GM12878 (cell line): ENCODE data around the gene MYO10.

ENCODE experiments used
- SRF ChIP-seq, 2 experiments: IDR thresholded peaks; 2 replicates each; pipeline ENCODE4 v1.6.1; 2011; ENCODE audit warnings: low read depth in 2 of 2, low read length in 2 of 2, mild to moderate bottlenecking in 1 of 2, moderate library complexity in 1 of 2
- TF ChIP-seq, protein P1 (sequence below): fragments of 450-650 bp; formaldehyde crosslinking; IDR thresholded peaks from 2 replicates; pipeline ENCODE4 v1.4.0; 2020; ENCODE audit warnings: mild to moderate bottlenecking, moderate library complexity
- TF ChIP-seq, protein P2 (sequence below), 3 experiments: IDR thresholded peaks in 2 of 3; conservative IDR thresholded peaks in 1 of 3; 2 replicates each; pipeline ENCODE4 v1.5.1; 2011; ENCODE audit warnings: low read depth in 3 of 3, low read length in 3 of 3, mild to moderate bottlenecking in 3 of 3, control low read depth in 2 of 3, moderate library complexity in 2 of 3, inconsistent platforms in 1 of 3, mixed read lengths in 1 of 3; ENCODE audit not compliant: control insufficient read depth in 2 of 3, insufficient read depth in 1 of 3; ENCODE audit errors: extremely low read depth in 1 of 3
- TF ChIP-seq, protein P3 (sequence below): IDR thresholded peaks from 2 replicates; pipeline ENCODE4 v1.6.1; 2012; ENCODE audit warnings: low read depth, low read length, improper control_type of control experiment

DNA sequence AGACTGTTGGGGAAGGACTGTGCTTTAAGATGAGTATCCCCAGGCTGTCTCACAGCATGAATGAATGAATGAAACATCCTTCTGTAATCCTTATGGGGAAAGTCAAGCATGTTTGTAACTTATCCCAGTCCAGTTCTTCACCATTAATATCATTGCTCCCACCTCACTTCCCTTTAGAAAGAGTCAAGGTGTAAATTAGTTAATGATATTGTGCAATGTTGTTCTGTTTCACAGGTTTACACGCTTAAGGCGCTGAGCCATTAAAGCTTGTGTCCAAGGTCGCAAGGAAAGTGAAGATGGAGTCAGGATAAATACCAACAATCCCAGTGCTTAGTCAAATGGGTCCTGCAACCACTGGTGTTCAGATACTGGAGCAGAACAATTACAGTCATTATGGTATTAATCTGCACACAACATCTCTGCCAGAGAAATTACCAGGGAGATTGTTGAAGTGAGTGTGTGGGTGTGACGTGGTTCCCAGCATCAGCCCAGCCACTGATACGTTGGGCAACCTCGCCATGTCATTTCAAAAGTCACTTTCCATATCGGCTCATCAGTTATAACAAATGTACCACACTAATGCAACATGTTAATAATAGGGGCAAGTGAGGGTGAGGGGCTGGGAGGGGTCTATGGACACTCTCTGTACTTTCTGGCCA lies 1.5 kb upstream of the MYO10 start:
- TF ChIP-seq, protein P1, sequence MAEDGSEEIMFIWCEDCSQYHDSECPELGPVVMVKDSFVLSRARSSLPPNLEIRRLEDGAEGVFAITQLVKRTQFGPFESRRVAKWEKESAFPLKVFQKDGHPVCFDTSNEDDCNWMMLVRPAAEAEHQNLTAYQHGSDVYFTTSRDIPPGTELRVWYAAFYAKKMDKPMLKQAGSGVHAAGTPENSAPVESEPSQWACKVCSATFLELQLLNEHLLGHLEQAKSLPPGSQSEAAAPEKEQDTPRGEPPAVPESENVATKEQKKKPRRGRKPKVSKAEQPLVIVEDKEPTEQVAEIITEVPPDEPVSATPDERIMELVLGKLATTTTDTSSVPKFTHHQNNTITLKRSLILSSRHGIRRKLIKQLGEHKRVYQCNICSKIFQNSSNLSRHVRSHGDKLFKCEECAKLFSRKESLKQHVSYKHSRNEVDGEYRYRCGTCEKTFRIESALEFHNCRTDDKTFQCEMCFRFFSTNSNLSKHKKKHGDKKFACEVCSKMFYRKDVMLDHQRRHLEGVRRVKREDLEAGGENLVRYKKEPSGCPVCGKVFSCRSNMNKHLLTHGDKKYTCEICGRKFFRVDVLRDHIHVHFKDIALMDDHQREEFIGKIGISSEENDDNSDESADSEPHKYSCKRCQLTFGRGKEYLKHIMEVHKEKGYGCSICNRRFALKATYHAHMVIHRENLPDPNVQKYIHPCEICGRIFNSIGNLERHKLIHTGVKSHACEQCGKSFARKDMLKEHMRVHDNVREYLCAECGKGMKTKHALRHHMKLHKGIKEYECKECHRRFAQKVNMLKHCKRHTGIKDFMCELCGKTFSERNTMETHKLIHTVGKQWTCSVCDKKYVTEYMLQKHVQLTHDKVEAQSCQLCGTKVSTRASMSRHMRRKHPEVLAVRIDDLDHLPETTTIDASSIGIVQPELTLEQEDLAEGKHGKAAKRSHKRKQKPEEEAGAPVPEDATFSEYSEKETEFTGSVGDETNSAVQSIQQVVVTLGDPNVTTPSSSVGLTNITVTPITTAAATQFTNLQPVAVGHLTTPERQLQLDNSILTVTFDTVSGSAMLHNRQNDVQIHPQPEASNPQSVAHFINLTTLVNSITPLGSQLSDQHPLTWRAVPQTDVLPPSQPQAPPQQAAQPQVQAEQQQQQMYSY (CRISPR knock-in tag), result no peak
- TF ChIP-seq SRF (IDR thresholded peaks at IDR 0.05; ENCODE audit: low read depth in 2 of 2, low read length in 2 of 2), result no peak
- TF ChIP-seq, protein P2, sequence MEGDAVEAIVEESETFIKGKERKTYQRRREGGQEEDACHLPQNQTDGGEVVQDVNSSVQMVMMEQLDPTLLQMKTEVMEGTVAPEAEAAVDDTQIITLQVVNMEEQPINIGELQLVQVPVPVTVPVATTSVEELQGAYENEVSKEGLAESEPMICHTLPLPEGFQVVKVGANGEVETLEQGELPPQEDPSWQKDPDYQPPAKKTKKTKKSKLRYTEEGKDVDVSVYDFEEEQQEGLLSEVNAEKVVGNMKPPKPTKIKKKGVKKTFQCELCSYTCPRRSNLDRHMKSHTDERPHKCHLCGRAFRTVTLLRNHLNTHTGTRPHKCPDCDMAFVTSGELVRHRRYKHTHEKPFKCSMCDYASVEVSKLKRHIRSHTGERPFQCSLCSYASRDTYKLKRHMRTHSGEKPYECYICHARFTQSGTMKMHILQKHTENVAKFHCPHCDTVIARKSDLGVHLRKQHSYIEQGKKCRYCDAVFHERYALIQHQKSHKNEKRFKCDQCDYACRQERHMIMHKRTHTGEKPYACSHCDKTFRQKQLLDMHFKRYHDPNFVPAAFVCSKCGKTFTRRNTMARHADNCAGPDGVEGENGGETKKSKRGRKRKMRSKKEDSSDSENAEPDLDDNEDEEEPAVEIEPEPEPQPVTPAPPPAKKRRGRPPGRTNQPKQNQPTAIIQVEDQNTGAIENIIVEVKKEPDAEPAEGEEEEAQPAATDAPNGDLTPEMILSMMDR (IDR thresholded peaks at IDR 0.05 in 2 of 3, conservative IDR thresholded peaks at IDR 0.05 in 1 of 3; ENCODE audit: control insufficient read depth in 2 of 3, extremely low read depth in 1 of 3, insufficient read depth in 1 of 3, low read depth in 3 of 3, low read length in 3 of 3), result no peak
- TF ChIP-seq, protein P3, sequence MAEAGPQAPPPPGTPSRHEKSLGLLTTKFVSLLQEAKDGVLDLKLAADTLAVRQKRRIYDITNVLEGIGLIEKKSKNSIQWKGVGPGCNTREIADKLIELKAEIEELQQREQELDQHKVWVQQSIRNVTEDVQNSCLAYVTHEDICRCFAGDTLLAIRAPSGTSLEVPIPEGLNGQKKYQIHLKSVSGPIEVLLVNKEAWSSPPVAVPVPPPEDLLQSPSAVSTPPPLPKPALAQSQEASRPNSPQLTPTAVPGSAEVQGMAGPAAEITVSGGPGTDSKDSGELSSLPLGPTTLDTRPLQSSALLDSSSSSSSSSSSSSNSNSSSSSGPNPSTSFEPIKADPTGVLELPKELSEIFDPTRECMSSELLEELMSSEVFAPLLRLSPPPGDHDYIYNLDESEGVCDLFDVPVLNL, result no peak
